ENCODE data around the gene SLC22A14. TPM values are rescaled to one million over a fixed set of nuclear protein-coding genes. Genes with fewer than 3 reads are reported as not detected.

Gene SLC22A14
- total RNA-seq, 1 experiment from 2014 or later, result not detected

DNA sequence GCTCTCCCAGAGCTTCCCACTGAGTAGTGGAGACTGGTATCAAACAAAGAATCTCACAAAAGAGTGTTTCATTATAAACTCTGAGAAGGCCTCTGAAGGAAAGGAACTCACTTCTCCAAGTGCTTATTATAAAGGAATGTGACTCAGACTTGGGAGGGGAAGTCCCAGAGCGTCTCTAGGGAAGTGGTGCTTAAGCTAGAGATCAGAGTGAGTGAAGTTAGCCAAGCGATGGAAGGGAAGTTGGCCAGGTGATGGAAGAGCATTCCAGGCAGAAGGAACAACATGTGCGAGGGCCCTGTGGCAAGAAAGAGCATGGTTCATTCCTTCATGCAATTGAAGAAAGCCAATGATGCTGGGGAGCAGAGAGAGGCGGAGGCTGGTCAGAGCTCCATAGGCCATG is 66.8 kb downstream of the SLC22A14 start:
- H2AFZ ChIP-seq (ENCODE audit: low read length), result no peak overlapping the region
- peaks cover 0 to 2% of the 10 kb centered on the region in 2 experiments; a peak in 2 of 5 replicates for H3K9me3 Mint-ChIP-seq
- no peak overlapping the region for H3K23ac ChIP-seq (ENCODE audit: insufficient read length, low read depth, low read length)
- H2BK5ac ChIP-seq (ENCODE audit: insufficient read length, low read length), result no peak overlapping the region
- H3K79me2 ChIP-seq (ENCODE audit: insufficient read depth, low read length), result no peaks in the 10 kb centered on the region
- no peak overlapping the region for H3K4me3 Mint-ChIP-seq
- H3K9me3 ChIP-seq (ENCODE audit: control insufficient read depth, low read depth, low read length), result no peaks in the 10 kb centered on the region
- H3K79me1 ChIP-seq (ENCODE audit: insufficient read depth, low read depth, low read length, poor library complexity, severe bottlenecking), result no peaks in the 10 kb centered on the region
- no peak overlapping the region for H2BK12ac ChIP-seq (ENCODE audit: insufficient read length, low read depth, low read length)
- no peak overlapping the region for H4K8ac ChIP-seq (replicated peaks; ENCODE audit: insufficient read length, low read depth, low read length)
- no peak overlapping the region for H3K27ac Mint-ChIP-seq
- H3K9ac ChIP-seq (ENCODE audit: extremely low read depth, insufficient read length, low read length), result no peak overlapping the region
- DNase-seq, result no peak
- no peak overlapping the region for H3K18ac ChIP-seq (ENCODE audit: insufficient read length, low read depth, low read length)
- WGBS (ENCODE audit: extremely low coverage, insufficient read length, low lambda C conversion rate), result no CpG with 5 or more reads among the region's 4 CpGs
- H3K4me2 ChIP-seq (ENCODE audit: insufficient read depth, insufficient read length, low read length), result no peak overlapping the region
- H3K36me3 Mint-ChIP-seq (ENCODE audit: insufficient read depth in 1 of 3, low read depth in 3 of 3), result peaks cover 5 to 16% (median 10%) of the 10 kb centered on the region in 3 experiments
- H3K56ac ChIP-seq (ENCODE audit: insufficient read length, low read depth, low read length), result no peak overlapping the region
- no peak overlapping the region for H2BK20ac ChIP-seq (ENCODE audit: low read depth, low read length, poor library complexity, severe bottlenecking)
- no peak overlapping the region for H3K27ac ChIP-seq (ENCODE audit: insufficient read length, low read depth, low read length)
- no peaks in the 10 kb centered on the region for H3K4me1 ChIP-seq (ENCODE audit: insufficient read depth, low read length)
- H3K23me2 ChIP-seq (ENCODE audit: insufficient read length, low read depth, low read length, poor library complexity, severe bottlenecking), result no peaks in the 10 kb centered on the region
- H3K27me3 ChIP-seq (ENCODE audit: insufficient read depth, low read length), result no peaks in the 10 kb centered on the region
- no peak overlapping the region for H3K4ac ChIP-seq (ENCODE audit: low read depth, low read length)
- H4K20me1 ChIP-seq (ENCODE audit: control insufficient read depth, insufficient read depth, insufficient read length), result no peaks in the 10 kb centered on the region
- H4K91ac ChIP-seq (ENCODE audit: insufficient read length, low read depth, low read length), result no peak overlapping the region
- no peaks in the 10 kb centered on the region; a peak in 1 of 4 replicates for H3K4me1 Mint-ChIP-seq
- no peak overlapping the region for H3T11ph ChIP-seq (ENCODE audit: low read length)
- H4K5ac ChIP-seq (ENCODE audit: insufficient read length, low read depth, low read length), result no peak overlapping the region
- no peak overlapping the region for H3K14ac ChIP-seq (ENCODE audit: insufficient read depth, low read length)
- TF ChIP-seq, protein P1, sequence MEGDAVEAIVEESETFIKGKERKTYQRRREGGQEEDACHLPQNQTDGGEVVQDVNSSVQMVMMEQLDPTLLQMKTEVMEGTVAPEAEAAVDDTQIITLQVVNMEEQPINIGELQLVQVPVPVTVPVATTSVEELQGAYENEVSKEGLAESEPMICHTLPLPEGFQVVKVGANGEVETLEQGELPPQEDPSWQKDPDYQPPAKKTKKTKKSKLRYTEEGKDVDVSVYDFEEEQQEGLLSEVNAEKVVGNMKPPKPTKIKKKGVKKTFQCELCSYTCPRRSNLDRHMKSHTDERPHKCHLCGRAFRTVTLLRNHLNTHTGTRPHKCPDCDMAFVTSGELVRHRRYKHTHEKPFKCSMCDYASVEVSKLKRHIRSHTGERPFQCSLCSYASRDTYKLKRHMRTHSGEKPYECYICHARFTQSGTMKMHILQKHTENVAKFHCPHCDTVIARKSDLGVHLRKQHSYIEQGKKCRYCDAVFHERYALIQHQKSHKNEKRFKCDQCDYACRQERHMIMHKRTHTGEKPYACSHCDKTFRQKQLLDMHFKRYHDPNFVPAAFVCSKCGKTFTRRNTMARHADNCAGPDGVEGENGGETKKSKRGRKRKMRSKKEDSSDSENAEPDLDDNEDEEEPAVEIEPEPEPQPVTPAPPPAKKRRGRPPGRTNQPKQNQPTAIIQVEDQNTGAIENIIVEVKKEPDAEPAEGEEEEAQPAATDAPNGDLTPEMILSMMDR (conservative IDR thresholded peaks at IDR 0.05), result no peak
- H2AK5ac ChIP-seq (ENCODE audit: insufficient read length, low read length), result no peak overlapping the region
- H2BK15ac ChIP-seq (ENCODE audit: low read depth, low read length), result no peak overlapping the region
- peaks cover 28% of the 10 kb centered on the region for H3K27me3 Mint-ChIP-seq (ENCODE audit: low read depth)
- no peak overlapping the region for H2BK120ac ChIP-seq (ENCODE audit: low read depth, low read length, poor library complexity, severe bottlenecking)

Measured in H9 (cell line).